K562 (cell line): ENCODE data around the gene TLE6. TPM values are rescaled to one million over a fixed set of nuclear protein-coding genes. Genes with fewer than 3 reads are reported as not detected.

ENCODE experiments used
- CBX1 ChIP-seq: sonication (generic); IDR thresholded peaks from 2 replicates; pipeline ENCODE4 v1.6.1; 2016; ENCODE audit warnings: antibody characterized with exemption, low read depth, mild to moderate bottlenecking
- CBX2 ChIP-seq: fragments of 200-600 bp; sonication (generic); IDR thresholded peaks from one replicate; pipeline ENCODE4 v1.6.1; 2012; ENCODE audit warnings: mild to moderate bottlenecking, low read length, inconsistent platforms; ENCODE audit not compliant: insufficient read depth, poor library complexity, severe bottlenecking
- CGGBP1 ChIP-seq: fragments of 250-450 bp; sonication (Bioruptor Pico); IDR thresholded peaks from 2 replicates; pipeline ENCODE4 v1.9.0; 2021; ENCODE audit warnings: mild to moderate bottlenecking
- EGR1 ChIP-seq: fragments of 450-650 bp; conservative IDR thresholded peaks from 2 replicates; pipeline ENCODE4 v1.6.1; 2017; ENCODE audit warnings: mild to moderate bottlenecking
- ESRRA ChIP-seq: fragments of 450-650 bp; IDR thresholded peaks from 2 replicates; pipeline ENCODE4 v1.6.1; 2014; ENCODE audit warnings: low read depth, mild to moderate bottlenecking, moderate library complexity, borderline replicate concordance
- FOS ChIP-seq: IDR thresholded peaks from 3 replicates; pipeline ENCODE4 v1.6.1; 2011; ENCODE audit not compliant: insufficient read length; ENCODE audit errors: extremely low read depth
- HCFC1 ChIP-seq: IDR thresholded peaks from 2 replicates; pipeline ENCODE4 v1.6.1; 2012; ENCODE audit warnings: low read depth, low read length, improper control_type of control experiment
- KDM1A ChIP-seq, 2 experiments: fragments of 450-650 bp; IDR thresholded peaks; 2 replicates each; pipeline ENCODE4 v1.6.1; 2016; ENCODE audit warnings: mild to moderate bottlenecking in 2 of 2
- KLF10 ChIP-seq: fragments of 250-450 bp; sonication (Bioruptor Pico); IDR thresholded peaks from 2 replicates; pipeline ENCODE4 v1.6.1; 2021; ENCODE audit warnings: matching md5 sums
- MTF1 ChIP-seq: fragments of 250-450 bp; sonication (Bioruptor Pico); IDR thresholded peaks from 2 replicates; pipeline ENCODE4 v1.9.0; 2021; ENCODE audit warnings: moderate library complexity, mild to moderate bottlenecking, inconsistent platforms, borderline replicate concordance
- NBN ChIP-seq: fragments of 450-650 bp; IDR thresholded peaks from 2 replicates; pipeline ENCODE4 v1.6.1; 2016; ENCODE audit warnings: low read depth, mild to moderate bottlenecking
- NELFE ChIP-seq: IDR thresholded peaks from 2 replicates; pipeline ENCODE4 v1.6.1; 2011; ENCODE audit warnings: mild to moderate bottlenecking; ENCODE audit not compliant: insufficient read depth, insufficient read length
- RBM17 ChIP-seq: fragments of 200-400 bp; formaldehyde crosslinking; IDR thresholded peaks from 2 replicates; pipeline ENCODE4 v1.6.1; 2017; ENCODE audit warnings: low read depth, mild to moderate bottlenecking, low read length, borderline replicate concordance
- RUNX1 ChIP-seq: sonication (generic); IDR thresholded peaks from 2 replicates; pipeline ENCODE4 v1.6.1; 2016; ENCODE audit warnings: antibody characterized with exemption, low read depth
- SMAD4 ChIP-seq: fragments of 250-450 bp; sonication (Bioruptor Pico); conservative IDR thresholded peaks from 2 replicates; pipeline ENCODE4 v1.8.0; 2021; ENCODE audit warnings: inconsistent platforms, mild to moderate bottlenecking, moderate library complexity
- SUPT5H ChIP-seq: fragments of 450-650 bp; IDR thresholded peaks from 2 replicates; pipeline ENCODE4 v1.6.1; 2016
- TBL1XR1 ChIP-seq, 2 experiments: IDR thresholded peaks; 2 replicates each; pipeline ENCODE4 v1.6.1; 2012; ENCODE audit warnings: improper control_type of control experiment in 2 of 2, low read length in 2 of 2, mild to moderate bottlenecking in 1 of 2
- TEAD2 ChIP-seq: fragments of 450-650 bp; IDR thresholded peaks from 2 replicates; pipeline ENCODE4 v1.6.1; 2016; ENCODE audit warnings: missing genetic modification characterization, control low read depth, missing compliant biosample characterization
- ZNF324 ChIP-seq: fragments of 250-450 bp; sonication (Bioruptor Pico); IDR thresholded peaks from 2 replicates; pipeline ENCODE4 v1.4.0; 2020; ENCODE audit warnings: mild to moderate bottlenecking
- polyA plus RNA-seq, 8 experiments: library from polyadenylated mRNA; depleted of rRNA in 4 of 8; stranded (reverse) in 5 of 8; unstranded in 3 of 8; fragments of >200 nt; fragmentation: Nextera tagmentation in 2 of 8; fragmentation: Illumina TruSeq in 1 of 8; extraction: Ambion mirVana in 2 of 8; extraction: Trizol in 1 of 8; gene quantifications; 2 replicates each; pipeline versions ENCODE4 v1.2.1 to v1.2.3, GENCODE V29; 2011 to 2014; ENCODE audit warnings: inconsistent platforms in 1 of 8, missing spikeins in 1 of 8
- total RNA-seq, 7 experiments: library from RNA; depleted of rRNA in 6 of 7; stranded (reverse); fragments of >200 nt in 6 of 7; fragmentation: Illumina TruSeq in 2 of 7; extraction: Trizol in 2 of 7; gene quantifications; 2 replicates each; pipeline versions ENCODE4 v1.2.1 to v1.2.3, GENCODE V29; 2011 to 2021; ENCODE audit warnings: low replicate concordance in 1 of 7
- TF ChIP-seq, protein P1 (sequence below): fragments of 450-650 bp; formaldehyde crosslinking; IDR thresholded peaks from 2 replicates; pipeline ENCODE4 v1.4.0; 2020; ENCODE audit warnings: mild to moderate bottlenecking, moderate library complexity
- TF ChIP-seq, protein P2 (sequence below): fragments of 250-450 bp; sonication (Bioruptor Pico); IDR thresholded peaks from 2 replicates; pipeline ENCODE4 v1.4.0; 2020; ENCODE audit warnings: mild to moderate bottlenecking, moderate library complexity, borderline replicate concordance
- TF ChIP-seq, protein P3 (sequence below): sonication (generic); formaldehyde crosslinking; IDR thresholded peaks from 2 replicates; pipeline ENCODE4 v1.8.0; 2022; ENCODE audit warnings: missing genetic modification reagents, mild to moderate bottlenecking, borderline replicate concordance

The TLE6 gene
- total and polyA plus RNA-seq, 9 of the 15 experiments (the other 6 are each of a cell fraction or from before 2014, with no cell fraction given) = 1.1 to 6.1 (median 2.5) TPM

DNA sequence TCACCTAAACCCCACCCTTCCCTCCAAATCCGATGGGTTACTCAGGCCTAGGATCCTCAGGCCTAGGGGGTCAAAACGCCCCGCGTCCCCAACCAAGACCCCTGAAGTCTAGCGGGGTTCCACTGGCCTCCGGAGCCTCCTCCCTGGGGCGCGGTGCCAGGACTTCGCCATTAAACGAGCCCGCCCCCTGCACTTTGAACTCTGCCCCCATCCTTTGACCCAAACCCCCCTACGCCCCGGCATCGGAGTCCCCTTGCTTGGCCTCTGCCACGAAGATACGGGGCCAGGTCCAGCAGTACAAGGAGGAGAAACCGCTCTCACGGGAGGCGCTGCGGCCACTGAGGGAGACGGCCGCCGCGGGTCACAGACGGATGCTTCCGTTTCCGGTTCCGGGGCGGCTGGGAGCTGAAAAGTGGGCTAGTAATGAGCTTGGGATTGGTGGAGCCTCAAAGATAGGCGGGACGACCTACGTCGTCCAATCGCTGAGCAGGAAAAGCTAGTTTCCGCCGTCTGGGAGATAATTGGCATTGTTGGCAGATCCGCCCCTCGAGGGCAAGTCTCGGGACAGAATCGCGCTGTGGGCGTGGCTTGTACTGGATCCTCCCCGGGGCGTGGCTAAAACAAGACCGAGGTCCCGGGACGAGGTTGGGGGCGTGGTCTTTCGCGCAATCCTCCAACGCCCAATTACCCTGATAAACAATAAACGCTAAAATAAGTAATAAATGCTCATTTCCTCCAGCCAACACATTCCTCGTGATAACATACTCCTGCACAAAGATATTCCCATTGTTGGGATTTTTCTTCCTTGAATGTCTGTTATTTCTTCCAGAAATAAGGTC, 26.9 kb upstream of the TLE6 start (continued):
- TF ChIP-seq HCFC1 = peak; percentile 74
- peak; percentile 83; the same call in 1 of the 2 replicates for TF ChIP-seq NBN
- TF ChIP-seq, protein P1, sequence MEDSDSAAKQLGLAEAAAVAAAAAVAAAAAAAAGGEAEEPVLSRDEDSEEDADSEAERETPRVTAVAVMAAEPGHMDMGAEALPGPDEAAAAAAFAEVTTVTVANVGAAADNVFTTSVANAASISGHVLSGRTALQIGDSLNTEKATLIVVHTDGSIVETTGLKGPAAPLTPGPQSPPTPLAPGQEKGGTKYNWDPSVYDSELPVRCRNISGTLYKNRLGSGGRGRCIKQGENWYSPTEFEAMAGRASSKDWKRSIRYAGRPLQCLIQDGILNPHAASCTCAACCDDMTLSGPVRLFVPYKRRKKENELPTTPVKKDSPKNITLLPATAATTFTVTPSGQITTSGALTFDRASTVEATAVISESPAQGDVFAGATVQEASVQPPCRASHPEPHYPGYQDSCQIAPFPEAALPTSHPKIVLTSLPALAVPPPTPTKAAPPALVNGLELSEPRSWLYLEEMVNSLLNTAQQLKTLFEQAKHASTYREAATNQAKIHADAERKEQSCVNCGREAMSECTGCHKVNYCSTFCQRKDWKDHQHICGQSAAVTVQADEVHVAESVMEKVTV (CRISPR knock-in tag) = peak; percentile 44; the same call in 1 of the 2 replicates
- no peak for TF ChIP-seq KLF10
- peak; percentile 42; the same call in 1 of the 2 replicates for TF ChIP-seq ZNF324 (CRISPR knock-in tag)
- no peak for TF ChIP-seq TEAD2 (tag)
- TF ChIP-seq, protein P2, sequence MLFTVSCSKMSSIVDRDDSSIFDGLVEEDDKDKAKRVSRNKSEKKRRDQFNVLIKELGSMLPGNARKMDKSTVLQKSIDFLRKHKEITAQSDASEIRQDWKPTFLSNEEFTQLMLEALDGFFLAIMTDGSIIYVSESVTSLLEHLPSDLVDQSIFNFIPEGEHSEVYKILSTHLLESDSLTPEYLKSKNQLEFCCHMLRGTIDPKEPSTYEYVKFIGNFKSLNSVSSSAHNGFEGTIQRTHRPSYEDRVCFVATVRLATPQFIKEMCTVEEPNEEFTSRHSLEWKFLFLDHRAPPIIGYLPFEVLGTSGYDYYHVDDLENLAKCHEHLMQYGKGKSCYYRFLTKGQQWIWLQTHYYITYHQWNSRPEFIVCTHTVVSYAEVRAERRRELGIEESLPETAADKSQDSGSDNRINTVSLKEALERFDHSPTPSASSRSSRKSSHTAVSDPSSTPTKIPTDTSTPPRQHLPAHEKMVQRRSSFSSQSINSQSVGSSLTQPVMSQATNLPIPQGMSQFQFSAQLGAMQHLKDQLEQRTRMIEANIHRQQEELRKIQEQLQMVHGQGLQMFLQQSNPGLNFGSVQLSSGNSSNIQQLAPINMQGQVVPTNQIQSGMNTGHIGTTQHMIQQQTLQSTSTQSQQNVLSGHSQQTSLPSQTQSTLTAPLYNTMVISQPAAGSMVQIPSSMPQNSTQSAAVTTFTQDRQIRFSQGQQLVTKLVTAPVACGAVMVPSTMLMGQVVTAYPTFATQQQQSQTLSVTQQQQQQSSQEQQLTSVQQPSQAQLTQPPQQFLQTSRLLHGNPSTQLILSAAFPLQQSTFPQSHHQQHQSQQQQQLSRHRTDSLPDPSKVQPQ = peak; percentile 66; the same call in 1 of the 2 replicates
- peak; percentile 15 for TF ChIP-seq EGR1
- TF ChIP-seq, protein P3, sequence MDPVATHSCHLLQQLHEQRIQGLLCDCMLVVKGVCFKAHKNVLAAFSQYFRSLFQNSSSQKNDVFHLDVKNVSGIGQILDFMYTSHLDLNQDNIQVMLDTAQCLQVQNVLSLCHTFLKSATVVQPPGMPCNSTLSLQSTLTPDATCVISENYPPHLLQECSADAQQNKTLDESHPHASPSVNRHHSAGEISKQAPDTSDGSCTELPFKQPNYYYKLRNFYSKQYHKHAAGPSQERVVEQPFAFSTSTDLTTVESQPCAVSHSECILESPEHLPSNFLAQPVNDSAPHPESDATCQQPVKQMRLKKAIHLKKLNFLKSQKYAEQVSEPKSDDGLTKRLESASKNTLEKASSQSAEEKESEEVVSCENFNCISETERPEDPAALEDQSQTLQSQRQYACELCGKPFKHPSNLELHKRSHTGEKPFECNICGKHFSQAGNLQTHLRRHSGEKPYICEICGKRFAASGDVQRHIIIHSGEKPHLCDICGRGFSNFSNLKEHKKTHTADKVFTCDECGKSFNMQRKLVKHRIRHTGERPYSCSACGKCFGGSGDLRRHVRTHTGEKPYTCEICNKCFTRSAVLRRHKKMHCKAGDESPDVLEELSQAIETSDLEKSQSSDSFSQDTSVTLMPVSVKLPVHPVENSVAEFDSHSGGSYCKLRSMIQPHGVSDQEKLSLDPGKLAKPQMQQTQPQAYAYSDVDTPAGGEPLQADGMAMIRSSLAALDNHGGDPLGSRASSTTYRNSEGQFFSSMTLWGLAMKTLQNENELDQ (CRISPR knock-in tag) = no peak
- TF ChIP-seq MTF1 = no peak
- no peak for TF ChIP-seq RBM17
- no peak for TF ChIP-seq TBL1XR1 (IDR thresholded peaks at IDR 0.05; ENCODE audit: low read length in 2 of 2)
- peak; percentile 99 for TF ChIP-seq SUPT5H
- no peak for TF ChIP-seq CBX2
- no peak for TF ChIP-seq RUNX1
- TF ChIP-seq KDM1A (IDR thresholded peaks at IDR 0.05) = no peak
- TF ChIP-seq FOS = peak; percentile 75
- TF ChIP-seq CGGBP1 (CRISPR knock-in tag) = 0 out of 2 replicates have a peak, but pooled peaks have one; percentile 49
- peak; percentile 65 for TF ChIP-seq ESRRA
- TF ChIP-seq CBX1 = 0 out of 2 replicates have a peak, but pooled peaks have one; percentile 53
- no peak for TF ChIP-seq NELFE
- TF ChIP-seq SMAD4 (CRISPR knock-in tag) = 0 out of 2 replicates have a peak, but pooled peaks have one; percentile 76
